DLD1 (cell line): ENCODE data around the gene CNTN2.

ENCODE experiments used
- in situ Hi-C: cut with HindIII; loops from 2 replicates; pipeline ENCODE4 v1.10.0; 2017; ENCODE audit warnings: low sequenced_read_pairs

Gene CNTN2

GRCh38 chr1:205054013-205054412 lies 11.0 kb downstream of the CNTN2 start:
- in situ Hi-C loops = no loop called here

- in situ Hi-C loops = no loop called here
These were observed 13.2 kb downstream of the CNTN2 start for GRCh38 chr1:205056188-205056611.

- in situ Hi-C loops = no loop called here
These were observed 14.1 kb downstream of the CNTN2 start for GRCh38 chr1:205056956-205057568.

GRCh38 chr1:205057808-205058575 lies 15.0 kb downstream of the CNTN2 start:
- in situ Hi-C loops = no loop called here

GRCh38 chr1:205058853-205059252 lies 15.8 kb downstream of the CNTN2 start:
- in situ Hi-C loops = no loop called here

- in situ Hi-C loops = no loop called here
These were observed 16.6 kb downstream of the CNTN2 start for GRCh38 chr1:205059660-205060059.

- in situ Hi-C loops = no loop called here
These were observed 17.7 kb downstream of the CNTN2 start for GRCh38 chr1:205060746-205061145.

- in situ Hi-C loops = no loop called here
These were observed 18.2 kb downstream of the CNTN2 start for GRCh38 chr1:205061227-205061626.

GRCh38 chr1:205061665-205062069 lies 18.7 kb downstream of the CNTN2 start:
- in situ Hi-C loops = no loop called here

- in situ Hi-C loops = no loop called here
These were observed 19.3 kb downstream of the CNTN2 start for GRCh38 chr1:205062319-205062718.

- in situ Hi-C loops = no loop called here
These were observed 19.9 kb downstream of the CNTN2 start for GRCh38 chr1:205062895-205063294.

- in situ Hi-C loops = no loop called here
These were observed 21.3 kb downstream of the CNTN2 start for GRCh38 chr1:205064301-205064700.

GRCh38 chr1:205064741-205065316 lies 21.8 kb downstream of the CNTN2 start:
- in situ Hi-C loops = no loop called here

- in situ Hi-C loops = no loop called here
These were observed 22.7 kb downstream of the CNTN2 start for GRCh38 chr1:205065666-205066065.

GRCh38 chr1:205066141-205066818 lies 23.3 kb downstream of the CNTN2 start:
- in situ Hi-C loops = no loop called here

- in situ Hi-C loops = no loop called here
These were observed 24.0 kb downstream of the CNTN2 start for GRCh38 chr1:205067031-205067430.

GRCh38 chr1:205068001-205068400 lies 25.0 kb downstream of the CNTN2 start:
- in situ Hi-C loops = no loop called here

GRCh38 chr1:205068457-205069040 lies 25.5 kb downstream of the CNTN2 start:
- in situ Hi-C loops = no loop called here

GRCh38 chr1:205069371-205070125 lies 26.5 kb downstream of the CNTN2 start:
- in situ Hi-C loops = no loop called here

- in situ Hi-C loops = no loop called here
These were observed 28.0 kb downstream of the CNTN2 start for GRCh38 chr1:205071028-205071409.

GRCh38 chr1:205071801-205072200 lies 28.8 kb downstream of the CNTN2 start:
- in situ Hi-C loops = no loop called here
